ENCODE measurements around the gene MGMT. TPM values are rescaled to one million over a fixed set of nuclear protein-coding genes. Genes with fewer than 3 reads are reported as not detected.

Gene MGMT
- total and polyA plus RNA-seq, 2 donors (not counting 3 experiments of a cell fraction or from before 2014, with no cell fraction given): 15.0 to 15.2 TPM

- no peak overlapping the region for H2AFZ ChIP-seq (ENCODE audit: low read depth, low read length)
- no peaks in the 10 kb centered on the region for H3K9me1 ChIP-seq (replicated peaks; ENCODE audit: control insufficient read depth, extremely low read depth, insufficient read depth, low read length)
- no peak overlapping the region for H3K4me3 ChIP-seq (replicated peaks in 1 of 3; ENCODE audit: insufficient read depth in 1 of 3, low read depth in 1 of 3, low read length in 3 of 3)
- ChIA-PET CTCF (no interaction called here), POLR2A (no interaction called here)
- intact Hi-C loops (cut with micrococcal nuclease) (no loop called here), dilution Hi-C loops (cut with MboI; ENCODE audit: extremely low pct_ligation_motif_present, low sequenced_read_pairs) (no loop called here)
- H4K20me1 ChIP-seq (replicated peaks; ENCODE audit: control insufficient read depth, extremely low read depth, insufficient read depth, low read length): no peaks in the 10 kb centered on the region
- no peak overlapping the region for H3K27ac ChIP-seq (ENCODE audit: insufficient read depth, low read depth, low read length)
- no TSS peak for BruUV-seq (replicated peaks)
- DNase-seq (ENCODE audit: low read depth, low spot score) (no peak), FAIRE-seq (no peak)
- no peak overlapping the region for H3K9ac ChIP-seq (replicated peaks; ENCODE audit: extremely low read depth, insufficient read depth, low read length)
- H3K4me2 ChIP-seq (ENCODE audit: insufficient read depth, low read length): no peak overlapping the region
- no peaks in the 10 kb centered on the region for H3K27me3 ChIP-seq (ENCODE audit: control insufficient read depth in 2 of 2, insufficient read depth in 2 of 2, low read length in 2 of 2)
- no peaks in the 10 kb centered on the region for H3K79me2 ChIP-seq (ENCODE audit: control insufficient read depth, insufficient read depth, low read length)
- no peaks in the 10 kb centered on the region for H3K36me3 ChIP-seq (ENCODE audit: control insufficient read depth in 2 of 2, extremely low read depth in 1 of 2, insufficient read depth in 2 of 2, low read length in 2 of 2)
- no peaks in the 10 kb centered on the region for H3K9me3 ChIP-seq (replicated peaks; ENCODE audit: control insufficient read depth, insufficient read depth, low read length)
- no peaks in the 10 kb centered on the region for H3K4me1 ChIP-seq (ENCODE audit: control insufficient read depth, extremely low read depth, insufficient read depth, low read length)
- TF ChIP-seq FOS (IDR thresholded peaks at IDR 0.05; ENCODE audit: borderline replicate concordance, insufficient read depth, low read length): no peak
- no peak for TF ChIP-seq EZH2 (IDR thresholded peaks at IDR 0.05; ENCODE audit: borderline replicate concordance, low read depth, low read length, severe bottlenecking)
- no peak for TF ChIP-seq POLR2A (IDR thresholded peaks at IDR 0.05; ENCODE audit: low read depth, low read length)
- TF ChIP-seq CTCF (IDR thresholded peaks at IDR 0.05; ENCODE audit: extremely low read depth in 1 of 2, insufficient read depth in 1 of 2, low read depth in 1 of 2, low read length in 2 of 2): no peak
- TF ChIP-seq POLR2AphosphoS5 (IDR thresholded peaks at IDR 0.05; ENCODE audit: insufficient read depth, low read depth, low read length): no peak
- TF ChIP-seq GATA2 (IDR thresholded peaks at IDR 0.05; ENCODE audit: insufficient read depth, insufficient read length, low read depth, low read length): no peak
- no peak for TF ChIP-seq JUN (IDR thresholded peaks at IDR 0.05; ENCODE audit: borderline replicate concordance, insufficient read depth, insufficient read length, low read depth)
- TF ChIP-seq MAX (IDR thresholded peaks at IDR 0.05; ENCODE audit: insufficient read depth, insufficient read length): no peak
- TF ChIP-seq MYC (IDR thresholded peaks at IDR 0.05; ENCODE audit: low read depth, low read length): no peak
Measured at GRCh38 chr10:129514568-129515451, 47.8 kb downstream of the MGMT start.
